DND-41 (cell line): ENCODE results near the gene PTPRE.

Source experiments
- EZH2 ChIP-seq: IDR thresholded peaks from 3 replicates; pipeline ENCODE4 v1.6.1; 2012; ENCODE audit warnings: borderline replicate concordance, low read depth, mild to moderate bottlenecking, moderate library complexity, low read length, inconsistent platforms; ENCODE audit not compliant: severe bottlenecking
- TF ChIP-seq, protein P1 (sequence below): IDR thresholded peaks from 2 replicates; pipeline ENCODE4 v1.5.1; 2012; ENCODE audit warnings: borderline replicate concordance, low read length, moderate library complexity, mild to moderate bottlenecking; ENCODE audit not compliant: poor library complexity, severe bottlenecking; ENCODE audit errors: extremely low read depth

GRCh38 chr10:128018691-128019090 is 111.8 kb downstream of the PTPRE start:
- TF ChIP-seq, protein P1, sequence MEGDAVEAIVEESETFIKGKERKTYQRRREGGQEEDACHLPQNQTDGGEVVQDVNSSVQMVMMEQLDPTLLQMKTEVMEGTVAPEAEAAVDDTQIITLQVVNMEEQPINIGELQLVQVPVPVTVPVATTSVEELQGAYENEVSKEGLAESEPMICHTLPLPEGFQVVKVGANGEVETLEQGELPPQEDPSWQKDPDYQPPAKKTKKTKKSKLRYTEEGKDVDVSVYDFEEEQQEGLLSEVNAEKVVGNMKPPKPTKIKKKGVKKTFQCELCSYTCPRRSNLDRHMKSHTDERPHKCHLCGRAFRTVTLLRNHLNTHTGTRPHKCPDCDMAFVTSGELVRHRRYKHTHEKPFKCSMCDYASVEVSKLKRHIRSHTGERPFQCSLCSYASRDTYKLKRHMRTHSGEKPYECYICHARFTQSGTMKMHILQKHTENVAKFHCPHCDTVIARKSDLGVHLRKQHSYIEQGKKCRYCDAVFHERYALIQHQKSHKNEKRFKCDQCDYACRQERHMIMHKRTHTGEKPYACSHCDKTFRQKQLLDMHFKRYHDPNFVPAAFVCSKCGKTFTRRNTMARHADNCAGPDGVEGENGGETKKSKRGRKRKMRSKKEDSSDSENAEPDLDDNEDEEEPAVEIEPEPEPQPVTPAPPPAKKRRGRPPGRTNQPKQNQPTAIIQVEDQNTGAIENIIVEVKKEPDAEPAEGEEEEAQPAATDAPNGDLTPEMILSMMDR, result no peak
- no peak for TF ChIP-seq EZH2
